ENCODE measurements around the gene OSBP2. TPM values are rescaled to one million over a fixed set of nuclear protein-coding genes. Genes with fewer than 3 reads are reported as not detected.

The OSBP2 gene
- polyA plus RNA-seq, 1 donor = 77.2 TPM

DNA sequence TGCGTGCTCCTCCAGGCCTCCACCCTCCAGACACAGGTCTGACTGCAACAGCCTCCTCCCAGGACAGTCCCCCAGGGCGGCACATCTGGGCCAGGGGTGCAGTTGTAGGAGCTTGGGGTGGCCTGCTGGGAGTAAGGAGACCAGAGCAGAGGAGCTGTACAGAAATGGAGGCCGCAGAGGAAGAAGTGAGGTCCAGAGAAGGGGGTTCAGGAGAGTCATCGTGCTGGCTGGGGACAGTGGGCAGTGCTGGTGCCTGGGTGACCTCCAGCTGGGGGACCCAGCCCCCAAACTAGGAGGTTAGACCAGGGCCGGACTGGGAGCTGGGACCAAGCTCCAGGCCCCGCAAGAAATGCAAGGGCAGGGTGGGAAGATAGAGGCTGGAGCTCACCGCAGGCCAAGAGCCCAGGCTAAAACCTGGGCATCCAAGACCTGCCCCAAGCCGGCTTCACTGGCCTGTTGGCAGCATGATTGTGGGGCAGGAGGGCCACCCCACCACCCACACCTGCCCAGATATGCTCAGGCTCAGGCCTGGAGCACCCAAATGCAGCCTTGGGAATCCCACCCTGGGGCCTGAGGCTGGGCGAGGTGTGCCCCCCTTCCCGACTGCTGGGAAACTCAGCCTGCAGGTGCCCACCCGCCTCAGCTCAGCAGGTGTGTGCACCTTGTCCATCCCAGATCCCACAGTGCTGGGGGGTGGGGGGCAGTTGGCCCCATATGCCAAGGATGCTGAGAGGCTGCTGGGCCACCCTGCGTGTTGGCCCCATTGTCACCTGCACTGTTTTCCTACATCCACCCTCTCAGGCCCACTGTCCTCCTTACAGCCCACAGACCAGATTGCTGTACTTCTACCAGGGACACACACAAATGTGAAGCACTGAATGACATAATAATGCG is 177.0 kb downstream of the OSBP2 start:
- H3K27me3 ChIP-seq (ENCODE audit: control insufficient read depth, insufficient read depth, low read length) = no peaks in the 10 kb centered on the region
- H3K36me3 ChIP-seq (ENCODE audit: control insufficient read depth, insufficient read depth, low read length) = no peaks in the 10 kb centered on the region
- no peak overlapping the region for H3K27ac ChIP-seq (ENCODE audit: low read length)
- no peak for DNase-seq
- H3K4me1 ChIP-seq (ENCODE audit: control insufficient read depth, insufficient read depth, low read length) = no peaks in the 10 kb centered on the region
- H3K4me3 ChIP-seq (ENCODE audit: low read length) = no peak overlapping the region
- no peaks in the 10 kb centered on the region for H3K9me3 ChIP-seq (ENCODE audit: control insufficient read depth, low read depth, low read length)
- no CpG with 5 or more reads among the region's 13 CpGs for WGBS (ENCODE audit: insufficient coverage, low lambda C conversion rate)

DNA sequence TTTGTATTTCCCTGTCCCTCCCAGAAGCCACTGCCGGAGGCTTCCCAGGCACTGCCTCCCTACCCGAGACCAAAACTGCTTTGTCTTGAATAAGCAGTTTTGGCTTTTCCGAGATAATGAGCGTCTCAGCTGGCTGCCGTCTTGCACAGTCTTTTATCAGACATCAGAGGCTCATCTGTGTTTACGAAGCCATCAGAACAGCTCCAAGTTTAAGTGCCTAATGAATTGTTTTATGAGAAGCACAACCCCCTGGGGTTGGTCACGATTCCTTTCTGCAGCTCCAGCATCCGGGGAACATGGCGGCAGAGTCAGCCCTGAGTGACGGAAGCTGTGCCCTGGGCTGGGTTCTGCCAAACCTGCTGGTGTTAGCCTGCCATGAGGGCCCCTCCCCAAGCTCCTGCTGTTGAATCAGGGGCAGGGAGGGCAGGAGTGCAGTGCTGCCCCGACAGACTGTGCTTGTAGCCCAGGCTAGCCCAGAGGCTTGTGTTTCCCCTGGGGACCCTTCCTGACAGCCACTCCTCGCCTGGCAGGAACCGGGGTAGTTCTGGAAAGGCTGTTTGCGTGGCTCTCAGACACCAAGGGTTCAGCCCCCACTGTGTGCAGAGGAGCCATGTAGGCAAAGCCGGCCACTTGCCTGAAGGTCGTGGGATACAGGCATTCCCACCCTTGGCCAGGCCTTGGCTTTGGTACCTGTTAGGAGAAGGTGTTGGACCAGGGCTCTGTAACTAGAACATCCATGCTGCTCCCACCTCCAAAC is 177.8 kb downstream of the OSBP2 start:
- no peaks in the 10 kb centered on the region for H3K27me3 ChIP-seq (ENCODE audit: control insufficient read depth, insufficient read depth, low read length)
- no peak for DNase-seq
- no peaks in the 10 kb centered on the region for H3K9me3 ChIP-seq (ENCODE audit: control insufficient read depth, low read depth, low read length)
- H3K27ac ChIP-seq (ENCODE audit: low read length) = no peak overlapping the region
- no CpG with 5 or more reads among the region's 16 CpGs for WGBS (ENCODE audit: insufficient coverage, low lambda C conversion rate)
- H3K36me3 ChIP-seq (ENCODE audit: control insufficient read depth, insufficient read depth, low read length) = no peaks in the 10 kb centered on the region
- no peaks in the 10 kb centered on the region for H3K4me1 ChIP-seq (ENCODE audit: control insufficient read depth, insufficient read depth, low read length)
- no peak overlapping the region for H3K4me3 ChIP-seq (ENCODE audit: low read length)

DNA sequence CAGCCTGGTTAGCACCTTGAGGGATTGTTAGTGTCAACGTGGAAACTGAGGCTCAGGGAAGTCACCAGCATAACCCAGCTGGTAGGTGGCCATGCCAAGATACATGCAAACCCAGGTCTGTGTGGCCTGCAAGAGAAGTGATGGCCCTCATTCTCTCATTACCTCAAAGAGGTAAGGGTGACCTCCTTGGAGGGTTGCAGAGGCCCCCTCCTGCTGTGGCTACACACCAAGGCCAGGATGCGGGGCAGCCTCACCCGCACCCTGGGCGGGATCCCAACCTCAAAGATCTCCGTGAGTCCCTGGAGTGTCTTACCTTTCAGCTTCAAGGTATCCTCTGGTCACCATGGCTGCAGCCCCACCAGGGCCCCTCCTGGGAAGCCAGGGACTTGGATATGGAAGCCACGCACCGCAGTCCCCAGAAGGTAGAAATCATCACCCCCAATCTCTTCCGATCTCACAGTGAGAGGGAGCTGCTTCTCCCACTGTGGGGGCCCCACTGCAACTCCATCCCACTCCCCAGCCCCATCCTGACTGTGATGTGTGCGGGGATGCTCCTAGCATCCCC is 178.5 kb downstream of the OSBP2 start:
- Histone ChIP-seq H3K4me1 (ENCODE audit: control insufficient read depth, insufficient read depth, low read length) (peaks cover 6% of the 10 kb centered on the region), H3K36me3 (ENCODE audit: control insufficient read depth, insufficient read depth, low read length) (no peaks in the 10 kb centered on the region), H3K27me3 (ENCODE audit: control insufficient read depth, insufficient read depth, low read length) (no peaks in the 10 kb centered on the region), H3K4me3 (ENCODE audit: low read length) (no peak overlapping the region), H3K27ac (ENCODE audit: low read length) (no peak overlapping the region), H3K9me3 (ENCODE audit: control insufficient read depth, low read depth, low read length) (no peaks in the 10 kb centered on the region)
- no CpG with 5 or more reads among the region's 9 CpGs for WGBS (ENCODE audit: insufficient coverage, low lambda C conversion rate)
- DNase-seq = no peak

DNA sequence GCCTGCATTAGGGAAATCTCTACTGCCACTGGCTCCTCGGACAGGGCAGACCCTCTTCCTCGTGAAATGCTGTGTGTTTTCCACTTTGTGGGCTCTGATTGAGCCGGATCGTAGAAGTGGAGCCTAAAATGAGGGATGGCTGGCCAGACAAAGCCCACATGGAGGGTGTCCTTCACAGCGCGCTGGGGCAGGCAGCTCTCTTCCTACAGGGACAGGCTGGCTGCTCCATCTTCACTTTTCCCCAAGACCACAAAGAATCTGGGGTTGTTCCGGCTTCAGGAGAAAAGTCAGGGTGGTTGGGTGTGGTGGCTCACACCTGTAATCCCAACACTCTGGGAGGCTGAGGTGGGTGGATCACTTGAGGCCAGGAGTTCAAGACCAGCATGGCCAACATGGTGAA is 179.0 kb downstream of the OSBP2 start:
- Histone ChIP-seq H3K4me1 (ENCODE audit: control insufficient read depth, insufficient read depth, low read length) (peaks cover 11% of the 10 kb centered on the region), H3K27ac (ENCODE audit: low read length) (no peak overlapping the region), H3K4me3 (ENCODE audit: low read length) (no peak overlapping the region), H3K36me3 (ENCODE audit: control insufficient read depth, insufficient read depth, low read length) (no peaks in the 10 kb centered on the region), H3K9me3 (ENCODE audit: control insufficient read depth, low read depth, low read length) (no peaks in the 10 kb centered on the region), H3K27me3 (ENCODE audit: control insufficient read depth, insufficient read depth, low read length) (no peaks in the 10 kb centered on the region)
- no CpG with 5 or more reads among the region's 7 CpGs for WGBS (ENCODE audit: insufficient coverage, low lambda C conversion rate)
- DNase-seq = no peak

DNA sequence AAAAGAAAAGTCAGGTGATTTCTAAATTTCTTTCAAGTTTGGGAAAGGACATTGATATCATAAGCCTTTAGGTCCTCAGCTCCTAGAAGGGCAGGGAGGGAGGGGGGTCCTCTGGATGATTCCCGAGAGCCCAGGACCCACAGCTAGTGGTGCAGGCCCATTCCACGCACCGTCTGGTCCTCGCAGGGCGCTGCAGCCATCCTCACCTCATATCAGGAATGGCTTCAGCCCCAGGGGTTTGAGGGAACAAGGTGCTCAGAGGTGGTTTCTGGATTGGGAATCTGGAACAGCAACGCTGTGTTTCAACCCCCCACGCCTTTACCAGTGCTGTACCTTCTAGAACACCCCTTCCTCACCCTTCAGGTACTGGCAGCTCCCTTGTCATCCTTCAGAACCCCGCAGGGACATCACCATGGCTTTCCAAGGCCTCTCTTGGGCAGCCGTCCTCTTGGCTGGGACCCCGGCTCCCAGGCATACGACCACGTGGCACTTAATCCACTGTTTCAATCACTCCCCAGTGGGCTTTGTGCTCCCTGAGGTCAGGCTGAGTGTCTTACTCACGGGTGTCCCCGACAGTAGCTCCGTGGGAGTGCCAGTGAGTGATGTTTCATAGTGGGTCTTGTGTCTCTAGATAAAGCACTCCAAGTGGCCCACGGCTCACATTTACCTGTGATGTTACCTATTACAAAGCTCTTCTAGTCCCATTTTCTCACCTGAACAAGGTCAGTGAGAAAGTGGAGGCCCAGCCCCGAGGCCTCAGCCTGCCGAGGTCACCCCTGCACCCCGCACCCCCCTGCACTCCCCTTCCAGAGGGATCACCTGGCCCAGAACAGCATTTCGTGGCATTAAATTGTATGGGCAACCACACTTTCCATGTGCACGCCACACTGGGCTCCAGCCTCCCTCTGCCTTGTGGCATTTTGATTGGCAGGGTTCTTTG is 180.0 kb downstream of the OSBP2 start:
- Histone ChIP-seq H3K9me3 (ENCODE audit: control insufficient read depth, low read depth, low read length) (no peaks in the 10 kb centered on the region), H3K4me3 (ENCODE audit: low read length) (no peak overlapping the region), H3K27me3 (ENCODE audit: control insufficient read depth, insufficient read depth, low read length) (no peaks in the 10 kb centered on the region), H3K4me1 (ENCODE audit: control insufficient read depth, insufficient read depth, low read length) (peaks cover 20% of the 10 kb centered on the region), H3K36me3 (ENCODE audit: control insufficient read depth, insufficient read depth, low read length) (no peaks in the 10 kb centered on the region), H3K27ac (ENCODE audit: low read length) (no peak overlapping the region)
- WGBS (ENCODE audit: insufficient coverage, low lambda C conversion rate) = no CpG with 5 or more reads among the region's 21 CpGs
- DNase-seq = no peak

DNA sequence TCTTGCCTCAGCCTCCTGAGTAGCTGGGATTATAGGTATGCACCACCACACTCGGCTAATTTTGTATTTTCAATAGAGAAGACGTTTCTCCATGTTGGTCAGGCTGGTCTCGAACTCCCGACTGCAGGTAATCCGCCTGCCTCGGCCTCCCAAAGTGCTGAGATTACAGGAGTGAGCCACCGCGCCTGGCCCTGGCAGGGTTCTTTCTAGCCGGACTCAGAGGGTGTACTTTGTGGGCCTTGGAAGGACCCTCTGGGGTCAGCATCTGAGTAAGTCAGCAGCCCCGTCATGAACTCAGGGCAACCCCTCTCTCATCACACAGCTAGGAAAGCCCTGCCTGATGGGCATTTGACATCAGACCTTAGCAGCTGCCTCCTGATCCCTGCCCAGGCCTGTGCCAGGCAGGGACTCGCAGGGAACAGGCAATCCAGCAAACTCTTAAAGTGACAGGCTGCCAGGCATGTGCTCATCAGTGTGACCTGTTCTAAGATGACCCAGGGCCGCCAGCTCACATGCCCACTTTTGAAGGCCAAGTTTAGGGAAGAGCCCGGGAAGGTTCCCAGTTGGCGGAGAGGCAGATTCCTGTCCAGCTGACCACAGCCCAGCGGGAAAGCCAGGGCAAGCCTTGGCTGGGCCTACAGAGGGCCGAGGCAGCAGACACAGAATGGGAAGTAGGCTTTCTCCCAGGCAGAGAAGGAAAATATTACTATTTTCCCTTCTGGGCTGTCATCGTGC is 181.0 kb downstream of the OSBP2 start:
- H3K9me3 ChIP-seq (ENCODE audit: control insufficient read depth, low read depth, low read length) = no peaks in the 10 kb centered on the region
- H3K27me3 ChIP-seq (ENCODE audit: control insufficient read depth, insufficient read depth, low read length) = no peaks in the 10 kb centered on the region
- no peak overlapping the region for H3K4me3 ChIP-seq (ENCODE audit: low read length)
- no peak for DNase-seq
- no CpG with 5 or more reads among the region's 17 CpGs for whole genome bisulfite sequencing (ENCODE audit: insufficient coverage, low lambda C conversion rate)
- H3K36me3 ChIP-seq (ENCODE audit: control insufficient read depth, insufficient read depth, low read length) = no peaks in the 10 kb centered on the region
- no peak overlapping the region for H3K27ac ChIP-seq (ENCODE audit: low read length)
- peaks cover 29% of the 10 kb centered on the region for H3K4me1 ChIP-seq (ENCODE audit: control insufficient read depth, insufficient read depth, low read length)

DNA sequence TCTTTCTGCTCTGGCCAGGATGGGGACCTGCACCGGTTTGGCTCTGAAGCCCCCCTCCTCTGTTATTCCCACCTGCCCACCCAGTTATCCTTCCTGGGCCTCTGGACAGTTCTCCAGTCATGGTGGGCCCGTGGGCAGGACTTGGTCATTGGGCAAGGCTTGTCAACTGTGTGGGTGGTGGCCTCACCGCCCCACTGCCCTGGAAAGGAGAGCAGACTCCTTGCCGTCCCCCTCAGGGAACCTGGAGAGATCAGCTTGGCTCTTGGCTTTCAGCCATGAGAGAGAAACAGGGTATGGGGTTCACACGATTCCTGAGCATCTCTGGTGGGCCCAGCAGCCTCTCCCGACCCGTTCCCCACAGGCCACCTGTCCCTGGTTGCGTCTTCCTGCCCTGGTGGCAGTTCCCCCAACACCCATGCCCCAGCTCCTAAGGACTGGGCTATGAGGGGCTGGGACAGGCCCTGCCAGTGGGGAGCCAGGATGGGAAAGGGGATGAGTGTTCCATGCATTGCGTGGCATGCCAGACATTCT is 181.6 kb downstream of the OSBP2 start:
- WGBS (ENCODE audit: insufficient coverage, low lambda C conversion rate) = no CpG with 5 or more reads among the region's 9 CpGs
- Histone ChIP-seq H3K27me3 (ENCODE audit: control insufficient read depth, insufficient read depth, low read length) (no peaks in the 10 kb centered on the region), H3K9me3 (ENCODE audit: control insufficient read depth, low read depth, low read length) (no peaks in the 10 kb centered on the region), H3K4me3 (ENCODE audit: low read length) (no peak overlapping the region), H3K27ac (ENCODE audit: low read length) (no peak overlapping the region), H3K36me3 (ENCODE audit: control insufficient read depth, insufficient read depth, low read length) (no peaks in the 10 kb centered on the region), H3K4me1 (ENCODE audit: control insufficient read depth, insufficient read depth, low read length) (peaks cover 36% of the 10 kb centered on the region)
- DNase-seq = no peak

DNA sequence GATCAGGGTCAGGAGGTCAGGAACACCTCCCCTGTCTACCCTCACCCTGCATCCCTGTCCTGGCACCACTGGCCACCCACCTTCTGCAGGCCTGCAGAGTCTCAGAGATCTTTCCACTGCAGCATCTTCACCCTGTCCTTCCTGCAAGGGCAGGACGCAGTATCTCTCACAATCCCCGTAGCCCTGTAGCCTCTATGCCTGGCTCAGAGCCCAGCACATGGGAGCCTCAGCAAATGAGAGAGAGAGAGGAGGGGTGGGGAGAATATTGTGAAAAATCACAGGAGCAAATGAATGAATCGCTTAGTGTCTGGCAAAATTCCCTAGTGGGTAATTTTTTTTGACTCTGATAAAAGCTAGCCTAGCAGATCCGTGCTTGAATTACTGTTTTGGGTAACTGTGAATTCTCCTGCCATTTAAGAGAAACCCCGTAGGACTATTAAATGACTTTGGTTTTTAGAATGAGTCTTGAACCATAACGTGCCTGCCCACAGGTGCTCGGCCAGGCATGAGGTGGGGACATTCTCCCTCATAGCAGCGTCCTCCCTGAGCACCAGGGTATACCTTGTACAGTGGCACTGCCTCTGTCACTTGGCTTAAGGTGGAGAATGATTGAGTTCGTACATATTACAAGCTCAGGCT is 182.4 kb downstream of the OSBP2 start:
- no peak overlapping the region for H3K27ac ChIP-seq (ENCODE audit: low read length)
- DNase-seq = no peak
- H3K4me3 ChIP-seq (ENCODE audit: low read length) = no peak overlapping the region
- no peaks in the 10 kb centered on the region for H3K9me3 ChIP-seq (ENCODE audit: control insufficient read depth, low read depth, low read length)
- peaks cover 42% of the 10 kb centered on the region for H3K4me1 ChIP-seq (ENCODE audit: control insufficient read depth, insufficient read depth, low read length)
- H3K36me3 ChIP-seq (ENCODE audit: control insufficient read depth, insufficient read depth, low read length) = no peaks in the 10 kb centered on the region
- H3K27me3 ChIP-seq (ENCODE audit: control insufficient read depth, insufficient read depth, low read length) = no peaks in the 10 kb centered on the region
- WGBS (ENCODE audit: insufficient coverage, low lambda C conversion rate) = no CpG with 5 or more reads among the region's 9 CpGs

Data from large intestine (tissue), 3 donors.